ENCODE data around the gene NANOS3. TPM values are rescaled to one million over a fixed set of nuclear protein-coding genes. Genes with fewer than 3 reads are reported as not detected.

NANOS3 gene
- total RNA-seq, 1 donor from 2014 or later, result 0.40 TPM

GRCh38 chr19:13885826-13886365 is 9.0 kb downstream of the NANOS3 start:
- no peak for DNase-seq (ENCODE audit: low read depth in 2 of 2)

GRCh38 chr19:13887018-13887436 is 10.1 kb downstream of the NANOS3 start:
- DNase-seq (ENCODE audit: low read depth in 2 of 2), result no peak

- no peak for DNase-seq (ENCODE audit: low read depth in 2 of 2)
Measured at GRCh38 chr19:13887517-13887916, 10.6 kb downstream of the NANOS3 start.

- DNase-seq (ENCODE audit: low read depth in 2 of 2), result no peak
Measured at GRCh38 chr19:13888281-13888680, 11.3 kb downstream of the NANOS3 start.

GRCh38 chr19:13890136-13890535 is 13.2 kb downstream of the NANOS3 start:
- no peak for DNase-seq (ENCODE audit: low read depth in 2 of 2)

- DNase-seq (ENCODE audit: low read depth in 2 of 2), result no peak
Measured at GRCh38 chr19:13892870-13893269, 15.9 kb downstream of the NANOS3 start.

- no peak for DNase-seq (ENCODE audit: low read depth in 2 of 2)
Measured at GRCh38 chr19:13894552-13894951, 17.6 kb downstream of the NANOS3 start.

GRCh38 chr19:13896227-13896626 is 19.3 kb downstream of the NANOS3 start:
- no peak for DNase-seq (ENCODE audit: low read depth in 2 of 2)

GRCh38 chr19:13899393-13899792 is 22.5 kb downstream of the NANOS3 start:
- no peak for DNase-seq (ENCODE audit: low read depth in 2 of 2)

- no peak for DNase-seq (ENCODE audit: low read depth in 2 of 2)
Measured at GRCh38 chr19:13899912-13900584, 23.1 kb downstream of the NANOS3 start.

GRCh38 chr19:13902993-13903555 is 26.1 kb downstream of the NANOS3 start:
- DNase-seq (ENCODE audit: low read depth in 2 of 2), result peak; percentile 27 to 49

- DNase-seq (ENCODE audit: low read depth in 2 of 2), result peak; percentile 83 to 89
Measured at GRCh38 chr19:13905634-13906520, 28.9 kb downstream of the NANOS3 start, which contains the start of the genes BRME1 and CC2D1A. TSS of gene BRME1 (minus strand) at chr19:13906117. CDS start at chr19:13904892, 1,225 bp downstream. TSS of gene CC2D1A (plus strand) at chr19:13906201. CDS start at chr19:13906442, 241 bp downstream.

- no peak for DNase-seq (ENCODE audit: low read depth in 2 of 2)
Measured at GRCh38 chr19:13906521-13906904, 29.6 kb downstream of the NANOS3 start.

- no peak for DNase-seq (ENCODE audit: low read depth in 2 of 2)
Measured at GRCh38 chr19:13906910-13907309, 30.0 kb downstream of the NANOS3 start.

- no peak for DNase-seq (ENCODE audit: low read depth in 2 of 2)
Measured at GRCh38 chr19:13908674-13909073, 31.7 kb downstream of the NANOS3 start.

- no peak for DNase-seq (ENCODE audit: low read depth in 2 of 2)
Measured at GRCh38 chr19:13909430-13909829, 32.5 kb downstream of the NANOS3 start.

- DNase-seq (ENCODE audit: low read depth in 2 of 2), result no peak
Measured at GRCh38 chr19:13913352-13913751, 36.4 kb downstream of the NANOS3 start.

GRCh38 chr19:13914777-13915176 is 37.8 kb downstream of the NANOS3 start:
- DNase-seq (ENCODE audit: low read depth in 2 of 2), result no peak

GRCh38 chr19:13917888-13918406 is 41.0 kb downstream of the NANOS3 start:
- DNase-seq (ENCODE audit: low read depth in 2 of 2), result peak in 1 of 2 donors; percentile 86

GRCh38 chr19:13918726-13919411 is 41.9 kb downstream of the NANOS3 start:
- DNase-seq (ENCODE audit: low read depth in 2 of 2), result no peak

- DNase-seq (ENCODE audit: low read depth in 2 of 2), result no peak
Measured at GRCh38 chr19:13920524-13920923, 43.6 kb downstream of the NANOS3 start.
